GM12892 (cell line): Measurements from ENCODE around the gene DENND1B.

Experiments used
- POLR2A ChIP-seq: IDR thresholded peaks from 2 replicates; pipeline ENCODE4 v1.6.1; 2011; ENCODE audit warnings: low read depth, low read length, control low read depth
- POLR2AphosphoS5 ChIP-seq: IDR thresholded peaks from 2 replicates; pipeline ENCODE4 v1.6.1; 2011; ENCODE audit warnings: low read depth, low read length, control low read depth
- TAF1 ChIP-seq: IDR thresholded peaks from 2 replicates; pipeline ENCODE4 v1.6.1; 2011; ENCODE audit warnings: low read depth, mild to moderate bottlenecking, control low read depth, low read length, borderline replicate concordance

GRCh38 chr1:197615693-197616011 lies 159.6 kb downstream of the DENND1B start:
- no peak for TF ChIP-seq POLR2A
- no peak for TF ChIP-seq TAF1
- no peak for TF ChIP-seq POLR2AphosphoS5
